Uterus (tissue), 4 donors: ENCODE data around the gene SCARB2. TPM values are rescaled to one million over a fixed set of nuclear protein-coding genes. Genes with fewer than 3 reads are reported as not detected.
"Not testable (repeated sequence)": the region's sequence is repeated elsewhere in the genome, so short reads cannot be mapped to it uniquely, and the experiment has no call there.

Source experiments
- DNase-seq, 2 donors: peaks; one replicate each; pipeline ENCODE4 v3.0.0-alpha.2; 2019 to 2020
- H3K27ac ChIP-seq, 2 donors: fragments of 200-600 bp; sonication (generic); 1 replicate in 1 of 2; 2 replicates in 1 of 2; pipeline ENCODE4 v1.5.1; 2016 to 2018
- H3K27me3 ChIP-seq, 2 donors: fragments of 200-600 bp; sonication (generic); one replicate each; pipeline ENCODE4 v1.5.1; 2018 to 2019; ENCODE audit warnings: control low read depth in 1 of 2
- H3K36me3 ChIP-seq, 2 donors: fragments of 200-600 bp; sonication (generic); one replicate each; pipeline ENCODE4 v1.5.1; 2019; ENCODE audit warnings: control low read depth in 1 of 2
- H3K4me1 ChIP-seq, 2 donors: fragments of 200-600 bp; sonication (generic); one replicate each; pipeline ENCODE4 v1.5.1; 2018 to 2019; ENCODE audit warnings: control low read depth in 1 of 2
- H3K4me3 ChIP-seq, 2 donors: fragments of 200-600 bp; sonication (generic); 1 replicate in 1 of 2; 2 replicates in 1 of 2; pipeline ENCODE4 v1.5.1; 2018 to 2019; ENCODE audit warnings: mild to moderate bottlenecking in 1 of 2
- H3K9me3 ChIP-seq, 2 donors: fragments of 200-600 bp; sonication (generic); one replicate each; pipeline ENCODE4 v1.5.1; 2019; ENCODE audit warnings: control low read depth in 1 of 2
- CTCF ChIP-seq, 4 experiments: fragments of 200-600 bp in 2 of 4; fragments of 450-650 bp in 2 of 4; sonication (generic) in 2 of 4; IDR thresholded peaks; one replicate each; pipeline ENCODE4 v1.5.1; 2016 to 2019; ENCODE audit warnings: antibody characterized with exemption in 4 of 4, mild to moderate bottlenecking in 2 of 4, moderate library complexity in 1 of 4
- POLR2A ChIP-seq, 2 donors: fragments of 450-650 bp; IDR thresholded peaks; one replicate each; pipeline ENCODE4 v1.6.1; 2016; ENCODE audit warnings: antibody characterized with exemption in 2 of 2, mild to moderate bottlenecking in 1 of 2, moderate library complexity in 1 of 2
- intact Hi-C: fragments of 100-400 bp; cut with DNase I; formaldehyde crosslinking; loops from one replicate; pipeline ENCODE4 v1.15.1; 2023; ENCODE audit warnings: low total_unique reads
- total RNA-seq, 4 donors: library from RNA; depleted of rRNA in 3 of 4; stranded (reverse); fragments of >200 nt in 3 of 4; gene quantifications; one replicate each; pipeline versions ENCODE4 v1.1.0 to v1.2.4, GENCODE V29; 2014 to 2023
- donor health status: DM: yes; HTN: yes; CAD: no.

Gene SCARB2
- total RNA-seq, 4 donors from 2014 or later, result 150 to 233 (median 196) TPM

DNA sequence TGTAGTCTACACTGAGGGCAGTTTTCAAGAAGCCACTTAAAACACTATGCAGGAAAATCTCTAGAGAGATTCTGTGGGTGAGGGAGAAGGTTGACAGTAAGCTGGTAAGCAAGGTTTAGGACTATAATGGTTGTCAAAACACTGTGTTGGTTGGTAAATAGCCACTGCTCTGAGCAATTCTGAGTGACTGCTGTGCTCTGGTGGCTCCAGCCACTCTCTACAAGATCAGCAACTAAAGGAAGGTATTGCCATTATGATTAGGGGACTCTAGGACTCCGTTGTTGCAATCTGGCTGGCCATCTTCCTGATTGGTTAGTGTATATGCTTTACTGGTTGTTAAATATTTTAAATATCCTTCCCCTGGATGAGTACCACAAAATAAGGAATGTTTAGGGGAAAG, 32.4 kb upstream of the SCARB2 start:
- TF ChIP-seq CTCF (IDR thresholded peaks at IDR 0.05) (no peak), POLR2A (IDR thresholded peaks at IDR 0.05) (no peak)
- intact Hi-C loops, result no loop called here
- Histone ChIP-seq H3K27me3 (no peaks in the 10 kb centered on the region), H3K4me3 (no peak overlapping the region), H3K27ac (no peak overlapping the region), H3K4me1 (no peaks in the 10 kb centered on the region), H3K9me3 (no peaks in the 10 kb centered on the region), H3K36me3 (no peaks in the 10 kb centered on the region)
- DNase-seq, result no peak

DNA sequence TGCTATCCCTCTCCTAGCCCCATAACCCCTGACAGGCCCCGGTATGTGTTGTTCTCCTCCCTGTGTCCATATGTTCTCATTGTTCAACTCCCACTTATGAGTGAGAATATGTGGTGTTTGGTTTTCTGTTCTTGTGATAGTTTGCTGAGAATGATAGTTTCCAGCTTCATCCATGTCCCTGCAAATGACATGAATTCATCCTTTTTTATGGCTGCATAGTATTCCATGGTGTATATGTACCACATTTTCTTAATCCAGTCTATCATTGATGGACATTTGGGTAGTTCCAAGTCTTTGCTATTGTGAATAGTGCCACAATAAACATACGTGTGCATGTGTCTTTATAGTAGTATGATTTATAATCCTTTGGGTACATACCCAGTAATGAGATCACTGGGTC, 30.3 kb upstream of the SCARB2 start:
- H3K27me3 ChIP-seq, DNase-seq, H3K27ac ChIP-seq, H3K4me1 ChIP-seq, H3K4me3 ChIP-seq, H3K9me3 ChIP-seq, H3K36me3 ChIP-seq, intact Hi-C loops: not testable (repeated sequence)

GRCh38 chr4:76240236-76240635, 26.6 kb upstream of the SCARB2 start:
- no peaks in the 10 kb centered on the region for H3K27me3 ChIP-seq
- no peak overlapping the region for H3K4me3 ChIP-seq
- no peaks in the 10 kb centered on the region for H3K4me1 ChIP-seq
- intact Hi-C loops, result no loop called here
- no peaks in the 10 kb centered on the region for H3K9me3 ChIP-seq
- no peak overlapping the region for H3K27ac ChIP-seq
- H3K36me3 ChIP-seq, result no peaks in the 10 kb centered on the region
- no peak for DNase-seq
- TF ChIP-seq CTCF (IDR thresholded peaks at IDR 0.05), result no peak
- no peak for TF ChIP-seq POLR2A (IDR thresholded peaks at IDR 0.05)

DNA sequence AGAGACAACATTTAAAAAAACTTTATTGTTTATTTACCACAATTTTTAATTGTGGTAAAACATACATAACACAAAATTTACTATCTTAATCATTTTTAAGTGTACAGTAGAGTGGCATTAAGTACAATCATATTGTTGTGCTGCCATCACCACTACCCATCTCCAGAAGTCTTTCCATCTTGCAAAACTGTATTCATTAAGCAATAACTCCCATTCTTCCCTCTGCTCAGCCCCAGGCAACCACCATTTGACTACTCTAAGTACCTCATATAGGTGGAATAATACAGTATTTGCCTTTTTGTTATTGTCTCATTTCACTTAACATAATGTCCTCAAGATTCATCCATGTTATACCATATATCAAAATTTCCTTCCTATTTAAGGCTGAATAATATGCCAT, 25.1 kb upstream of the SCARB2 start:
- intact Hi-C loops, result no loop called here
- no peaks in the 10 kb centered on the region for H3K9me3 ChIP-seq
- H3K27me3 ChIP-seq, result no peaks in the 10 kb centered on the region
- no peak overlapping the region for H3K4me3 ChIP-seq
- no peak for DNase-seq
- H3K4me1 ChIP-seq, result no peaks in the 10 kb centered on the region
- no peak for TF ChIP-seq POLR2A (IDR thresholded peaks at IDR 0.05)
- no peak for TF ChIP-seq CTCF (IDR thresholded peaks at IDR 0.05)
- H3K36me3 ChIP-seq, result no peaks in the 10 kb centered on the region
- no peak overlapping the region for H3K27ac ChIP-seq

- Histone ChIP-seq H3K4me3 (no peak overlapping the region), H3K4me1 (no peaks in the 10 kb centered on the region), H3K9me3 (no peaks in the 10 kb centered on the region), H3K36me3 (no peaks in the 10 kb centered on the region), H3K27me3 (no peaks in the 10 kb centered on the region), H3K27ac (no peak overlapping the region)
- no peak for DNase-seq
- intact Hi-C loops, result no loop called here
- TF ChIP-seq POLR2A (IDR thresholded peaks at IDR 0.05) (no peak), CTCF (IDR thresholded peaks at IDR 0.05) (no peak)
Observed at GRCh38 chr4:76238236-76238635, 24.6 kb upstream of the SCARB2 start.

GRCh38 chr4:76235915-76236314, 22.3 kb upstream of the SCARB2 start:
- H3K27ac ChIP-seq, result no peak overlapping the region
- intact Hi-C loops, result no loop called here
- H3K27me3 ChIP-seq, result no peaks in the 10 kb centered on the region
- H3K4me3 ChIP-seq, result no peak overlapping the region
- H3K9me3 ChIP-seq, result no peaks in the 10 kb centered on the region
- H3K4me1 ChIP-seq, result no peaks in the 10 kb centered on the region
- DNase-seq, result no peak
- no peaks in the 10 kb centered on the region for H3K36me3 ChIP-seq
- no peak for TF ChIP-seq CTCF (IDR thresholded peaks at IDR 0.05)
